H1 (cell line): ENCODE measurements around the gene NEU4. TPM values are rescaled to one million over a fixed set of nuclear protein-coding genes. Genes with fewer than 3 reads are reported as not detected.
A peak's percentile ranks its signal among the peaks of the same experiment; 100 is the strongest.

Experiments
- CTCF ChIA-PET: fragments of 300-600 bp; sonication (Branson Sonifier 250); formaldehyde crosslinking; loops from one replicate; lab custom pipeline; 2021; ENCODE audit not compliant: partially characterized antibody; lab: Charles Lee
- POLR2A ChIA-PET: fragments of 300-600 bp; sonication (Branson Sonifier 250); formaldehyde crosslinking; loops from one replicate; lab custom pipeline; 2021; ENCODE audit warnings: inconsistent platforms; ENCODE audit not compliant: partially characterized antibody; lab: Charles Lee
- DNase-seq, 2 experiments: peaks; one replicate each; pipeline versions ENCODE4 v3.0.0 to v3.0.0-alpha.2; 2010 to 2022; ENCODE audit warnings: low spot score in 2 of 2, low read depth in 1 of 2, mixed read lengths in 1 of 2
- FAIRE-seq: peaks from 2 replicates; lab custom pipeline; 2011; peaks lifted over from hg19 to GRCh38; lab: Jason Lieb, UNC
- H2AFZ ChIP-seq: 2 replicates; pipeline ENCODE4 v1.8.1; 2012; ENCODE audit warnings: low read length, inconsistent platforms
- H2AK5ac ChIP-seq: 2 replicates; pipeline ENCODE4 v1.6.1; 2013; ENCODE audit warnings: low read depth, low read length
- H2BK120ac ChIP-seq: replicated peaks from 2 replicates; pipeline ENCODE3; 2013; ENCODE audit warnings: low read depth, low read length, inconsistent platforms
- H2BK12ac ChIP-seq: 2 replicates; pipeline ENCODE4 v1.6.1; 2013; ENCODE audit warnings: low read depth, low read length
- H2BK15ac ChIP-seq: 2 replicates; pipeline ENCODE4 v1.6.1; 2013; ENCODE audit warnings: low read length
- H2BK20ac ChIP-seq: 2 replicates; pipeline ENCODE4 v1.6.1; 2013; ENCODE audit warnings: low read length
- H2BK5ac ChIP-seq: 2 replicates; pipeline ENCODE4 v1.6.1; 2013; ENCODE audit warnings: low read depth, low read length
- H3K14ac ChIP-seq: 2 replicates; pipeline ENCODE4 v1.6.1; 2013; ENCODE audit warnings: inconsistent platforms; ENCODE audit not compliant: insufficient read length
- H3K18ac ChIP-seq: 2 replicates; pipeline ENCODE4 v1.6.1; 2013; ENCODE audit warnings: low read length; ENCODE audit errors: extremely low read depth
- H3K23ac ChIP-seq: 2 replicates; pipeline ENCODE4 v1.6.1; 2013; ENCODE audit warnings: inconsistent platforms; ENCODE audit not compliant: insufficient read length
- H3K23me2 ChIP-seq: 2 replicates; pipeline ENCODE4 v1.6.1; 2013; ENCODE audit warnings: low read depth, low read length
- H3K27ac ChIP-seq: 2 replicates; pipeline ENCODE4 v1.6.1; 2011; ENCODE audit warnings: low read depth, low read length, inconsistent platforms
- H3K27me3 ChIP-seq, 4 experiments: replicated peaks in 1 of 4; 1 replicate in 1 of 4; 2 replicates in 3 of 4; pipeline versions ENCODE4 v1.6.1 to v1.8.1; 2011 to 2013; ENCODE audit warnings: low read length in 3 of 4, mild to moderate bottlenecking in 3 of 4, inconsistent platforms in 2 of 4, mixed read lengths in 2 of 4, moderate library complexity in 1 of 4; ENCODE audit not compliant: control insufficient read depth in 3 of 4, insufficient read depth in 3 of 4; ENCODE audit errors: extremely low read depth in 1 of 4
- H3K36me3 ChIP-seq, 4 experiments: 2 replicates each; pipeline versions ENCODE4 v1.6.1 to v1.8.1; 2011 to 2013; ENCODE audit warnings: mild to moderate bottlenecking in 4 of 4, low read length in 3 of 4, moderate library complexity in 2 of 4, control low read depth in 1 of 4, inconsistent platforms in 1 of 4; ENCODE audit not compliant: insufficient read depth in 4 of 4, control insufficient read depth in 2 of 4
- H3K4ac ChIP-seq: replicated peaks from 2 replicates; pipeline ENCODE3; 2013; ENCODE audit warnings: low read length, low read depth, mixed read lengths, inconsistent platforms; ENCODE audit not compliant: insufficient read length
- H3K4me1 ChIP-seq, 4 experiments: replicated peaks in 1 of 4; 1 replicate in 1 of 4; 2 replicates in 3 of 4; pipeline versions ENCODE4 v1.6.1 to v1.8.1; 2011 to 2013; ENCODE audit warnings: low read length in 3 of 4, inconsistent platforms in 2 of 4, mixed read lengths in 1 of 4; ENCODE audit not compliant: insufficient read depth in 4 of 4, control insufficient read depth in 3 of 4
- H3K4me2 ChIP-seq, 2 experiments: 2 replicates each; pipeline versions ENCODE4 v1.6.1 to v1.8.1; 2011 to 2013; ENCODE audit warnings: low read depth in 2 of 2, low read length in 2 of 2, control low read depth in 1 of 2, inconsistent platforms in 1 of 2, mild to moderate bottlenecking in 1 of 2; ENCODE audit not compliant: insufficient read depth in 1 of 2
- H3K4me3 ChIP-seq, 4 experiments: fragments of 200-600, 300-600 bp in 1 of 4; sonication (generic), shearing (Covaris generic), sonication (Bioruptor Twin) in 1 of 4; 2 replicates each; pipeline versions ENCODE4 v1.5.1 to v1.8.1; 2011 to 2016; ENCODE audit warnings: low read length in 4 of 4, low read depth in 3 of 4, control low read depth in 2 of 4, inconsistent platforms in 2 of 4, mild to moderate bottlenecking in 2 of 4, mixed read lengths in 1 of 4, moderate library complexity in 1 of 4; ENCODE audit not compliant: insufficient read depth in 2 of 4; ENCODE audit errors: extremely low read depth in 1 of 4
- H3K56ac ChIP-seq: replicated peaks from 2 replicates; pipeline ENCODE3; 2013; ENCODE audit warnings: low read depth, mild to moderate bottlenecking, mixed read lengths, low read length, inconsistent platforms; ENCODE audit not compliant: insufficient read length
- H3K79me1 ChIP-seq: 2 replicates; pipeline ENCODE4 v1.6.1; 2013; ENCODE audit warnings: low read depth, low read length, control low read depth
- H3K79me2 ChIP-seq, 2 experiments: 2 replicates each; pipeline versions ENCODE4 v1.6.1 to v1.8.1; 2012 to 2013; ENCODE audit warnings: low read length in 2 of 2, mild to moderate bottlenecking in 2 of 2, inconsistent platforms in 1 of 2; ENCODE audit not compliant: insufficient read depth in 2 of 2, control insufficient read depth in 1 of 2
- H3K9ac ChIP-seq, 4 experiments: replicated peaks in 1 of 4; 1 replicate in 1 of 4; 2 replicates in 3 of 4; pipeline versions ENCODE4 v1.6.1 to v1.8.1; 2011 to 2013; ENCODE audit warnings: low read depth in 3 of 4, low read length in 3 of 4, control low read depth in 2 of 4, mild to moderate bottlenecking in 2 of 4, moderate library complexity in 2 of 4, inconsistent platforms in 1 of 4; ENCODE audit errors: extremely low read depth in 1 of 4
- H3K9me3 ChIP-seq, 2 experiments: 2 replicates each; pipeline versions ENCODE4 v1.6.1 to v1.8.1; 2012 to 2013; ENCODE audit warnings: mild to moderate bottlenecking in 2 of 2, moderate library complexity in 2 of 2, control low read depth in 1 of 2, inconsistent platforms in 1 of 2, low read depth in 1 of 2, low read length in 1 of 2, mixed read lengths in 1 of 2; ENCODE audit not compliant: insufficient read depth in 2 of 2
- H4K20me1 ChIP-seq, 2 experiments: replicated peaks in 1 of 2; 2 replicates each; pipeline versions ENCODE3 to v1.8.1; 2011 to 2013; ENCODE audit warnings: inconsistent platforms in 2 of 2, low read length in 2 of 2, mild to moderate bottlenecking in 1 of 2; ENCODE audit not compliant: insufficient read depth in 2 of 2, control insufficient read depth in 1 of 2
- H4K5ac ChIP-seq: 2 replicates; pipeline ENCODE4 v1.6.1; 2013; ENCODE audit warnings: low read length, low read depth, mixed read lengths, inconsistent platforms; ENCODE audit not compliant: insufficient read length
- H4K8ac ChIP-seq: 2 replicates; pipeline ENCODE4 v1.8.0; 2013; ENCODE audit warnings: mild to moderate bottlenecking, moderate library complexity, low read length, inconsistent platforms; ENCODE audit not compliant: insufficient read depth; ENCODE audit errors: extremely low read depth
- H4K91ac ChIP-seq: replicated peaks from 2 replicates; pipeline ENCODE3; 2013; ENCODE audit warnings: low read length, mixed read lengths, inconsistent platforms; ENCODE audit not compliant: insufficient read length
- EGR1 ChIP-seq: IDR thresholded peaks from 2 replicates; pipeline ENCODE4 v1.6.1; 2011; ENCODE audit warnings: low read depth, low read length, borderline replicate concordance
- WGBS, 2 experiments: shearing (Covaris generic) in 1 of 2; methylation state at CpG; one replicate each; pipeline versions ENCODE4 v1.1.6 to v1.1.7; 2013 to 2015; ENCODE audit warnings: low lambda C conversion rate in 2 of 2, mixed read lengths in 2 of 2, inconsistent platforms in 1 of 2, low coverage in 1 of 2, missing lambda C conversion rate in 1 of 2; ENCODE audit not compliant: insufficient replicate concordance in 2 of 2, insufficient coverage in 1 of 2, insufficient read length in 1 of 2; ENCODE audit errors: extremely low coverage in 1 of 2, missing lambda C conversion rate in 1 of 2; 5-methylcytosine and 5-hydroxymethylcytosine counted together
- polyA plus RNA-seq, 7 experiments: library from polyadenylated mRNA; depleted of rRNA in 3 of 7; stranded (reverse) in 5 of 7; unstranded in 2 of 7; fragments of >200 nt in 5 of 7; fragments of 200-250 nt in 2 of 7; gene quantifications; 1 replicate in 5 of 7; 2 replicates in 1 of 7; 4 replicates in 1 of 7; pipeline versions ENCODE4 v1.2.1 to v1.2.3, GENCODE V29; 2011 to 2013; ENCODE audit warnings: missing spikeins in 2 of 7, mixed read lengths in 2 of 7
- total RNA-seq: library from RNA; stranded (reverse); fragmentation: NEBNext Ultra II Directional; extraction: Animal tissue kit (Norgen Biotek cat#: 25700); gene quantifications from 2 replicates; pipeline ENCODE4 v1.2.1, GENCODE V29; 2021

The NEU4 gene
- total and polyA plus RNA-seq, 2 of the 8 experiments (the other 6 are each of a cell fraction or from before 2014, with no cell fraction given) = 0.32 to 0.50 TPM

- Histone ChIP-seq H3K27ac (no peak overlapping the region), H3K14ac (no peak overlapping the region), H3K4ac (no peak overlapping the region), H2BK5ac (0 out of 2 replicates have a peak overlapping the region, but pooled peaks have one; percentile 16), H4K8ac (peak overlapping the region; percentile 53; the same call in 1 of the 2 replicates), H2BK15ac (peak overlapping the region; percentile 81; the same call in 1 of the 2 replicates), H3K79me2 (no peaks in the 10 kb centered on the region), H3K56ac (no peak overlapping the region), H3K36me3 (no peaks in the 10 kb centered on the region; a peak in 2 of 8 replicates), H3K4me2 (no peak overlapping the region), H2AK5ac (no peak overlapping the region; the same call in 1 of the 2 replicates), H4K91ac (peak overlapping the region; percentile 74), H4K5ac (no peak overlapping the region), H3K4me1 (peaks cover 0 to 25% (median 9%) of the 10 kb centered on the region in 4 experiments; a peak in 6 of 7 replicates), H2AFZ (no peak overlapping the region), H2BK12ac (peak overlapping the region; percentile 73; the same call in 1 of the 2 replicates), H3K23me2 (peaks cover 29% of the 10 kb centered on the region), H2BK20ac (no peak overlapping the region), H3K79me1 (peaks cover 4% of the 10 kb centered on the region; the same call in 1 of the 2 replicates), H2BK120ac (peak overlapping the region; percentile 72), H3K4me3 (no peak overlapping the region), H3K23ac (no peak overlapping the region), H3K18ac (no peak overlapping the region), H3K27me3 (peaks cover 0 to 16% (median 0%) of the 10 kb centered on the region in 4 experiments; a peak in 3 of 7 replicates), H3K9me3 (no peaks in the 10 kb centered on the region), H4K20me1 (peaks cover 0 to 20% of the 10 kb centered on the region in 2 experiments), H3K9ac (no peak overlapping the region)
- POLR2A ChIA-PET = no interaction called here
- FAIRE-seq (no peak), DNase-seq (no peak)
- CTCF ChIA-PET = no interaction called here
- no peak for TF ChIP-seq EGR1
- 90% methylated on average over 22 of the region's 22 CpGs; no CpG with 5 or more reads in 1 of the 2 experiments for WGBS, 2 experiments
Measured at GRCh38 chr2:241862775-241863535, 54.0 kb downstream of the NEU4 start.
